ENCODE measurements around the gene PAN3.

The PAN3 gene

GRCh38 chr13:28313579-28313978, 175.2 kb downstream of the PAN3 start:
- peak; percentile 9 for DNase-seq

- no peak for DNase-seq
These were observed 176.5 kb downstream of the PAN3 start for GRCh38 chr13:28314879-28315278.

GRCh38 chr13:28316129-28316528, 177.8 kb downstream of the PAN3 start:
- no peak for DNase-seq

- DNase-seq = no peak
These were observed 178.5 kb downstream of the PAN3 start for GRCh38 chr13:28316836-28317235.

GRCh38 chr13:28318496-28318895, 180.2 kb downstream of the PAN3 start:
- DNase-seq = no peak

- no peak for DNase-seq
These were observed 181.2 kb downstream of the PAN3 start for GRCh38 chr13:28319528-28319927.

GRCh38 chr13:28320209-28320608, 181.9 kb downstream of the PAN3 start:
- no peak for DNase-seq

- peak; percentile 18 for DNase-seq
These were observed 182.7 kb downstream of the PAN3 start for GRCh38 chr13:28320884-28321574.

- no peak for DNase-seq
These were observed 183.4 kb downstream of the PAN3 start for GRCh38 chr13:28321756-28322155.

GRCh38 chr13:28322256-28322905, 184.0 kb downstream of the PAN3 start:
- no peak for DNase-seq

- peak; percentile 23 for DNase-seq
These were observed 185.9 kb downstream of the PAN3 start for GRCh38 chr13:28324181-28324789.

- DNase-seq = no peak
These were observed 186.7 kb downstream of the PAN3 start for GRCh38 chr13:28325022-28325421.

- DNase-seq = no peak
These were observed 187.7 kb downstream of the PAN3 start for GRCh38 chr13:28326056-28326455.

- DNase-seq = no peak
These were observed 189.3 kb downstream of the PAN3 start for GRCh38 chr13:28327373-28328270.

- no peak for DNase-seq
These were observed 189.9 kb downstream of the PAN3 start for GRCh38 chr13:28328271-28328607.

GRCh38 chr13:28329395-28330158, 191.2 kb downstream of the PAN3 start:
- no peak for DNase-seq

GRCh38 chr13:28333204-28333881, 195.0 kb downstream of the PAN3 start:
- DNase-seq = no peak

- no peak for DNase-seq
These were observed 197.9 kb downstream of the PAN3 start for GRCh38 chr13:28336193-28336657.

GRCh38 chr13:28337166-28338005, 199.0 kb downstream of the PAN3 start:
- DNase-seq = no peak

GRCh38 chr13:28338006-28338574, 199.7 kb downstream of the PAN3 start:
- no peak for DNase-seq

GRCh38 chr13:28338742-28339141, 200.4 kb downstream of the PAN3 start:
- no peak for DNase-seq

Measured in COR-L47 (cell line).